GM12891 (cell line): ENCODE results near the gene RTP5.
A peak's percentile ranks its signal among the peaks of the same experiment; 100 is the strongest.

Source experiments
- DNase-seq: peaks from one replicate; pipeline ENCODE4 v3.0.0; 2011; ENCODE audit warnings: low spot score; ENCODE audit not compliant: insufficient read length
- FAIRE-seq: peaks from 2 replicates; lab custom pipeline; 2011; peaks lifted over from hg19 to GRCh38; lab: Jason Lieb, UNC
- PAX5 ChIP-seq: IDR thresholded peaks from 2 replicates; pipeline ENCODE4 v1.6.1; 2011; ENCODE audit warnings: low read length, moderate library complexity, mild to moderate bottlenecking; ENCODE audit not compliant: insufficient read depth, severe bottlenecking
- POLR2A ChIP-seq: IDR thresholded peaks from 2 replicates; pipeline ENCODE4 v1.6.1; 2011; ENCODE audit warnings: low read depth, low read length, control low read depth
- POLR2AphosphoS5 ChIP-seq: IDR thresholded peaks from 2 replicates; pipeline ENCODE4 v1.6.1; 2011; ENCODE audit warnings: low read depth, low read length, control low read depth
- POU2F2 ChIP-seq: IDR thresholded peaks from 2 replicates; pipeline ENCODE4 v1.6.1; 2011; ENCODE audit warnings: low read depth, mild to moderate bottlenecking, control low read depth, low read length, moderate library complexity
- SPI1 ChIP-seq: IDR thresholded peaks from 2 replicates; pipeline ENCODE4 v1.6.1; 2011; ENCODE audit warnings: low read depth, low read length, control low read depth
- TAF1 ChIP-seq: IDR thresholded peaks from 2 replicates; pipeline ENCODE4 v1.6.1; 2011; ENCODE audit warnings: low read depth, low read length, control low read depth

Gene RTP5

DNA sequence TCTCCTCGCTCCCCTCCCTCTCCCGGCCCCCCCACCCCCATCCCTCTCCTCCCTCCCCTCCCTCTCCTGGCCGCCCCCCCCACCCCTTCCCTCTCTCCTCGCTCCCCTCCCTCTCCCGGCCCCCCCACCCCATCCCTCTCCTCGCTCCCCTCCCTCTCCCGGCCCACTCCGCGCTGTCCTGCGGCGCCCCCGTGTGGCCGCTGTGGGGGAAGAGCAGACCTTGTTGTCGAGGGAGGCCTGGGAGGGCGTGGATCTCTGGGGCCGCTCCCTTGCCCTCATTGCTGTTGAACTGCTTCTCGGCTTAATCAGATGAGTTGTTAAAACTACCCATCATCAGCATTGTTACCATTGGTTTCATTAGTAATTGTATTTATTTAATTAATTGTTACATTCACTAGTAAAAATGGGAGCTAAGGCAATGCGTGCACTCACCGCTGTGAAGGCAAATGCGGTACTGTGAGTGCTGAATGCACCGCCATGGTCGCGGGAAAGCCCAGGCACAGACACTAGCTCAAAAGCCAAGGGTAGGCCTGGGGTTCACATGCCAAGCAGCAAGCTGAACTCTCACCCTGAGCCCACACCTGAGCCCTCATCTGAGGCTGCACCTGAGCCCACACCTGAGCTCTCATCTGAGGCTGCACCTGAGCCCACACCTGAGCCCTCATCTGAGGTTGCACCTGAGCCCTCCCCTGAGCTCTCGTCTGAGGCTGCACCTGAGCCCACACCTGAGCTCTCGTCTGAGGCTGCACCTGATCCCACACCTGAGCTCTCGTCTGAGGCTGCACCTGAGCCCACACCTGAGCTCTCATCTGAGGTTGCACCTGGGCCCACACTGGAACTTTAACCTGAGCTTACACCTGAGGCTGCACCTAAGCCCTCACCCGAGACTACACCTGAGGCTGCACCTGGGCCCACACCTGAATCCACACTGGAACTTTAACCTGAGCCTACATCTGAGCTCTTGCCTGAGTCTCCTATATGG is 8.8 kb downstream of the RTP5 start:
- DNase-seq (peak; percentile 74), FAIRE-seq (peak; percentile 89)
- TF ChIP-seq PAX5 (no peak), SPI1 (no peak), POU2F2 (no peak), TAF1 (no peak), POLR2AphosphoS5 (no peak), POLR2A (no peak)

- TF ChIP-seq POLR2AphosphoS5 (no peak), SPI1 (no peak), POU2F2 (no peak), PAX5 (no peak), POLR2A (no peak), TAF1 (no peak)
- FAIRE-seq (no peak), DNase-seq (no peak)
Measured at GRCh38 chr2:241879326-241879725, 9.8 kb downstream of the RTP5 start.

DNA sequence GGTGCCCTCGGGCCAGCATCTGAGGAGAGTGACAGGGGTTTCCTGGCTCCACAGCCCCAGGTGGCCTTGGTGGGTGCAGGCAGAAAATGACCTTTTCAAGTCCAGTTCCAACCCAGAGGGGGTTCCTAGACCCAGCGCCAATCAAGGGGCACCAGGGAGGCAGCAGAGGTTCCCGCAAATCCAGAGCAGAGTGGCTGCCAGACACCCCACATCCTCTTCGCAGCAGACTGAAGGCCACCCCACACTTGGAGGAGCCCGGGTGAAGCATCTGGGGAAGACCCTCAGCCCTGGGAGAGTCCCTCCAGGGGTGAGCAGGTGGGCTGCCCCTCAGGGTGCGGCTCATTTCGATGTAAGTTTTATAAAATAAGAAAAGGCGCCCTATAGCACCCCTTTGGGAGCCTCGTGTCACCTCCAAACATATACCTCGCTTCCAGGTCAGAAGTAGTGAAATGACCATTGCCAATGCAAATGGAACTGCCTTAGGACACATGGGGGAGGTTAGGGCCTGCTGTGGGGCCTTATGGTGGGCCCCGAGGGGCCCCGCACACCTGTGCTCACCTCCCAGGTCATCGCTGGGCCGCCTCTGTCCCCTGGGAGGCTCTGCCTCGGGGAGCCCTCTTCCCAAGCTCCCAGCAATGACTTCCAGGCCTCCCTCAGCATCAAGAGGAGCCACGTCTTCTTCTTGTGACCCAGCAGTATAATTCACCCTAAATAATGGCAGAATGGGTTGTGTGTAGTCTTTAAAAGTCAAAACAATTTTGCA is 11.0 kb downstream of the RTP5 start:
- DNase-seq: no peak
- peak; percentile 62 for FAIRE-seq
- TF ChIP-seq POU2F2 (no peak), POLR2AphosphoS5 (no peak)

DNA sequence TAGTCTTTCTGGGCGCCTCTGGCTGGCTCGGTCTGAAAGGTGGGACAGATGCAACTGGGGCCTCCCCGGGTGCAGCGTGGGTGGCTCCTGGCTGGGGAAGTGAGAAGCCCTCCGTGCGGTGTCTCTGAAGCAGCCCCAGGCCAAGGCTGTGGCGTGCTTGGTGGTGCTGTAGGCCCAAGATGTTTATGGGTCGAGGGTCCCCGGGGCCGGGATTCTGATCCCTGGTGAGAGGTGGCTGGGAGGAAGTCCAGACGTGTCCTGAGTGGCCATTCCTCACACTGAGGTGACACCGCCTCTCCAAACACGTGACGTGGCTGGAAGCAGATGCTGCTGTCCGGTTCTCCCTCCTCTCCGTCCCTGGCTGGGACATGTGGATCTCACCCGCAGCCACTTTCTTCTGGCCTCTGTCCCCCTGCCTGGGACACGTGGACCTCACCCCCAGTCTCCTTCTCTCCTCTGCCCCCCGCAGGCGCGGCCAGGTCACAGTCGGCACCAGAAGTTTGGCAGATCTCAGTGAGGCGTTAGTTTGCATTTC is 12.6 kb downstream of the RTP5 start:
- TF ChIP-seq PAX5 (no peak), TAF1 (0 out of 2 replicates have a peak, but pooled peaks have one; percentile 28), POLR2A (peak; percentile 70), POLR2AphosphoS5 (no peak), SPI1 (peak; percentile 92), POU2F2 (peak; percentile 17; the same call in 1 of the 2 replicates)
- peak; percentile 78 for DNase-seq
- no peak for FAIRE-seq

DNA sequence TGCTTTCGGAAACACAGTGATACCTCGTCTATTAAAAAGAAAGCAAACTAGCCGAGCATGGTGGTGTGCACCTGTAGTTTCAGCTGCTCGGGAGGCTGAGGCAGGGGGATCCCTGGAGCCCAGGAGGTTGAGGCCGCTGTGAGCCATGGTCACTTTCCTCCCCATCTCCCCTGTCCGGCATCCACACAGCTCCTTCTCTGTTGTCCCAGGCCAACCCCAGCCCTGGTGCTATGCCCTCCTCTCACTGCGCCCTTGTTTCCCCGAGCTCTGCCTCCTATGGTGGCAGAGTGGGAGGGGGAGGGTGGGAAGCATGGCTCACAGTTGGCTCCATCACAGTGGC is 15.4 kb downstream of the RTP5 start:
- no peak for DNase-seq
- no peak for FAIRE-seq
- no peak for TF ChIP-seq POLR2A
- no peak for TF ChIP-seq POLR2AphosphoS5
- no peak for TF ChIP-seq PAX5
- TF ChIP-seq TAF1: no peak
- TF ChIP-seq POU2F2: no peak

DNA sequence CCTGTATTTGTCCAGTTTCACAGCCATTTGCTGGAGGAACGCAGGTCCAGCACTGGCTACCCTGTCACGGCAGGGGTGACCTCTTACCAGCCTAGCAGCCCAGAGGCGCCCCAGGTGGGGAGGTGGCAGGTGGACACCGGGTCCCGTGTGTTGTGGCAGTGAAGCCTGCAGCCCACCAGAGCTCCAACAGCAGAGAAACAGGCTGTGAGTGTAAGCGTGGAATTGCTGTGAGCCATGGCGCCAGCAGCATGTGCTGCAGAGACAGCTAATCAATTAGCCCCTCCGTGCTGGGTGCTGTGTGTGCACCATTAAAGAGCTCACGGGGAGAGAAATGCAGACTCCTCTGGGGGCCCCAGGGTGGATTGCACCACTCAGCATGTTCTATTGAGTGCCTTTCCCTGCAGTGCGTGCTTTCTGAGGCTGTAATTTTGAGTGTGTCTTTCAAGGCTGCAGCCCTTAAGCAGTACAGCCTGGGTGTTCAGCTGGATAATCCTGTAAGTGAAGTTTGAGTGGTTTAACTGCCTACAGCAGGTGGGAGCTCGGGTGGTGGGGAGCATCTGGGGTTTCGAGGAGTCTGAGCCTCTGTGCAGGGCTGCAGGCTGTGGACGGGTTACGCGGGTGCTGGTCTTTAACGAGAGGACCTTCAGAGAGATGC is 15.9 kb downstream of the RTP5 start:
- FAIRE-seq: no peak
- no peak for DNase-seq
- TF ChIP-seq SPI1: no peak
- TF ChIP-seq TAF1: no peak
- TF ChIP-seq PAX5: no peak
- TF ChIP-seq POLR2A: no peak
- TF ChIP-seq POLR2AphosphoS5: no peak
- TF ChIP-seq POU2F2: no peak

DNA sequence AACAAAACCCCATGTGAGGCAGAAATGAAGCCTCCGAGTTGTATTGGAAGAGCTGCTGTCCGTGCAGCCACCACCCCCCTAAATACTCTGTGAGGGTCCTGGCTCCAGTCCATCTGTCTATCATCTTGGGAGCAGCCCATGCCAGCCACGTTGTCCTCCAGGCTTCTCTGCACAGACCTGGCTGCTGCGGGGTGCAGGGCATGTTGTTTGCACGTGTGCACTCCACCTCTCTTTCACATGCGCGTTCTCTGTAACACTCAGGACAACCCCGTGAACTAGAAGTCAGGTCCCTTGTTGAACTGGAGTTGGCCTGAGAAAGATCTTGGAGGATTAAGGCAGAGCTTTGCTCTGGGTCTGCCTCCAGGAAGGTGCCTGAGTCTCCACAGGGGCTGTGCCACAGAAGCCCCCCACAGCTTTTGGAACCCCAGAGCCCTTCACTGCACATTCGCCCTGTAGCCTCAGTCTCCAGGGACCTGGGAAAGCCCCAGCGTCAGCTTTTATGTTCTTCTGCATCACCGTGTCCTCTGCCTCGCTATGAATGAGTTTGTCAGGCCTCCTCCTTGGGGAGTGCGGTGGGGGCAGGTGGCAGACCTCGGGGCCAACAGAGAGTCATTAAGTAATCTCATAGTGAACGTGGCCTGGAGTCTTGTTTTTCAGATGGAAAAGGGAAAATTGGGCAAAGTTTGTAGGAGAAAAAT is 16.6 kb downstream of the RTP5 start:
- TF ChIP-seq POLR2AphosphoS5 (no peak), SPI1 (no peak), POLR2A (no peak)
- FAIRE-seq (no peak), DNase-seq (no peak)

DNA sequence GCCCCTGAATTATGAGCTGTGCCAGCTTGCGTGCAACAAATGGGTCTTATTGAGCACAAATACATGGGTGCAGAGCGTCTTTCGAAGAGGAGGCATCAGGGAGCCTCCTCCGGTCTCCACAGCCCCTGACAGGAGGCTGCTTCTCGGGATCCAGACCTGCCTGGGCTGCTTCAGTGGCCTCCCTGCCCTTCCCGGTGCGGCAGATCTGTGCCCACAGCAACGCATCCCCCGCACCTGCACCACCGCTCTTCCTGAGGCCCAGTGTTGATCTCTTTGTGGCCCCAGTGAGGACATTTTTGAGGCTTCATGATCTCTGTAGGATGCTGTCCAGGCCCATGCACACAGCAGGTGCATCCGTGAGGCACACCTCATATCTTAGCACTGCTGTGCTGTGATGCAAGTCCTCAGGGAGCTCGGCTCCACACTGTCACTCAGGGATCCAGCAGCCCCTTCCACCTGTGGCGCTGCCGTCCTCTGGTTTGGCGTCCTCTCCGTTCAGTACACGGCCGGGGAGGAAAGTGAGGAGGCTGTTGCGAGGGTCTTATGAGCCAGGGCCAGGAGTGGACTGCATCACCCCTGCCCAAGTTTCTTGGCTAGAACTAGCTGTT is 17.4 kb downstream of the RTP5 start:
- TF ChIP-seq SPI1 (no peak), TAF1 (no peak), POLR2AphosphoS5 (no peak), POLR2A (no peak), PAX5 (no peak), POU2F2 (no peak)
- FAIRE-seq (peak; percentile 5), DNase-seq (no peak)

- FAIRE-seq (no peak), DNase-seq (no peak)
- no peak for TF ChIP-seq POU2F2
- no peak for TF ChIP-seq SPI1
- TF ChIP-seq PAX5: no peak
- TF ChIP-seq POLR2A: no peak
- no peak for TF ChIP-seq TAF1
- TF ChIP-seq POLR2AphosphoS5: no peak
Measured at GRCh38 chr2:241887806-241888522, 18.4 kb downstream of the RTP5 start.
